Keratinocyte (primary cell): Measurements from ENCODE around the gene PPHLN1. TPM values are rescaled to one million over a fixed set of nuclear protein-coding genes. Genes with fewer than 3 reads are reported as not detected.

ENCODE experiments used
- DNase-seq: peaks from one replicate; pipeline ENCODE4 v3.0.0-alpha.2; 2011; ENCODE audit warnings: low read depth, missing footprints, low spot score
- FAIRE-seq: peaks from 2 replicates; lab custom pipeline; 2011; peaks lifted over from hg19 to GRCh38; lab: Jason Lieb, UNC
- H2AFZ ChIP-seq: 2 replicates; pipeline ENCODE4 v1.6.0; 2012; ENCODE audit warnings: low read length, control low read depth, inconsistent platforms; ENCODE audit not compliant: control insufficient read depth
- H3K27ac ChIP-seq: 2 replicates; pipeline ENCODE4 v1.5.1; 2011; ENCODE audit warnings: low read length; ENCODE audit not compliant: control insufficient read depth, insufficient read depth
- H3K27me3 ChIP-seq: 3 replicates; pipeline ENCODE4 v1.6.0; 2011; ENCODE audit warnings: low read length; ENCODE audit not compliant: control insufficient read depth, insufficient read depth; ENCODE audit errors: extremely low read depth
- H3K36me3 ChIP-seq, 2 experiments: 2 replicates in 1 of 2; 3 replicates in 1 of 2; pipeline ENCODE4 v1.5.1; 2011; ENCODE audit warnings: low read length in 2 of 2, mild to moderate bottlenecking in 1 of 2; ENCODE audit not compliant: control insufficient read depth in 2 of 2, insufficient read depth in 2 of 2; ENCODE audit errors: extremely low read depth in 1 of 2
- H3K4me1 ChIP-seq: 3 replicates; pipeline ENCODE4 v1.5.1; 2011; ENCODE audit warnings: low read length; ENCODE audit not compliant: control insufficient read depth, insufficient read depth; ENCODE audit errors: extremely low read depth
- H3K4me2 ChIP-seq: 3 replicates; pipeline ENCODE4 v1.6.0; 2011; ENCODE audit warnings: low read depth, low read length; ENCODE audit not compliant: control insufficient read depth, insufficient read depth; ENCODE audit errors: extremely low read depth
- H3K4me3 ChIP-seq, 3 experiments: fragments of 200-600 bp in 1 of 3; sonication (generic) in 1 of 3; 2 replicates in 2 of 3; 3 replicates in 1 of 3; pipeline ENCODE4 v1.5.1; 2011 to 2016; ENCODE audit warnings: low read length in 3 of 3, mild to moderate bottlenecking in 3 of 3, control low read depth in 2 of 3, inconsistent platforms in 1 of 3, low read depth in 1 of 3, mixed read lengths in 1 of 3, mixed run types in 1 of 3, moderate library complexity in 1 of 3; ENCODE audit not compliant: control insufficient read depth in 2 of 3, insufficient read depth in 2 of 3; ENCODE audit errors: extremely low read depth in 1 of 3
- H3K79me2 ChIP-seq: 2 replicates; pipeline ENCODE4 v1.6.0; 2012; ENCODE audit warnings: low read length; ENCODE audit not compliant: control insufficient read depth, insufficient read depth
- H3K9ac ChIP-seq: 3 replicates; pipeline ENCODE4 v1.6.0; 2011; ENCODE audit warnings: low read length; ENCODE audit not compliant: control insufficient read depth, insufficient read depth; ENCODE audit errors: extremely low read depth
- H3K9me1 ChIP-seq: 3 replicates; pipeline ENCODE4 v1.6.0; 2011; ENCODE audit warnings: low read length; ENCODE audit not compliant: control insufficient read depth, insufficient read depth; ENCODE audit errors: extremely low read depth
- H3K9me3 ChIP-seq: 2 replicates; pipeline ENCODE4 v1.5.1; 2012; ENCODE audit warnings: low read depth, low read length; ENCODE audit not compliant: control insufficient read depth
- H4K20me1 ChIP-seq: 3 replicates; pipeline ENCODE4 v1.6.0; 2011; ENCODE audit warnings: low read length; ENCODE audit not compliant: control insufficient read depth, insufficient read depth; ENCODE audit errors: extremely low read depth
- EZH2 ChIP-seq: IDR thresholded peaks from one replicate; pipeline ENCODE4 v1.6.1; 2012; ENCODE audit warnings: inconsistent platforms, mild to moderate bottlenecking, low read length, moderate library complexity
- dilution Hi-C: fragments of 300-500 bp; cut with MboI; formaldehyde crosslinking; loops from one replicate; pipeline ENCODE4 v1.7.0; 2020; ENCODE audit warnings: low sequenced_read_pairs; ENCODE audit not compliant: extremely low pct_ligation_motif_present
- polyA plus RNA-seq, 5 experiments: library from polyadenylated mRNA; depleted of rRNA in 3 of 5; stranded (reverse) in 3 of 5; stranded (forward) in 1 of 5; unstranded in 1 of 5; fragments of >200 nt; gene quantifications; 1 replicate in 1 of 5; 2 replicates in 3 of 5; 3 replicates in 1 of 5; pipeline versions ENCODE4 v1.2.1 to v1.2.3, GENCODE V29; 2011 to 2012; ENCODE audit warnings: missing spikeins in 2 of 5, low read depth in 1 of 5, low replicate concordance in 1 of 5
- TF ChIP-seq, protein P1 (sequence below), 3 experiments: IDR thresholded peaks in 1 of 3; conservative IDR thresholded peaks in 1 of 3; optimal IDR thresholded peaks in 1 of 3; 2 replicates in 2 of 3; 3 replicates in 1 of 3; pipeline versions ENCODE3 to v1.5.1; 2011; ENCODE audit warnings: low read length in 3 of 3, mild to moderate bottlenecking in 3 of 3, moderate library complexity in 2 of 3, control low read depth in 1 of 3, inconsistent platforms in 1 of 3; ENCODE audit not compliant: insufficient read depth in 2 of 3; ENCODE audit errors: extremely low read depth in 1 of 3

The PPHLN1 gene
- polyA plus RNA-seq, 1 donor (not counting 4 experiments of a cell fraction or from before 2014, with no cell fraction given) = 95.5 TPM

DNA sequence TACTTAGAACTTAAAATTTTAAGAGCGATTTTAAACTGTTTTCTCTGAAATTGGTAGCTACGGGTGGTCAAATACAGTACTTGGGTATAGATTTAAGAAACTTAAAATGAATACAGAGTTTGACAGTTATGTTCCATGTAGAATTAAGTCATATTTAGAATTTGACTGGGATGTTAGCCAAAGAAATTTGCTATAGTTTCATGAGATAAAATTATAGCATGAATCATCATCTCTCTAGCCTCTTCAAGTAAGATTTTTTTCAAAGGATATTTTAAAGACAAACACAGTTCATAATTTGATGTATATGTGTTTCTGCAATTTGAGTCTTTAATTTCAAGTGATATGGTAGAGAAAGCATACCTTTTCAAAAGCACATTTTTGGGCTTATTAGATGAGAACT is 41.1 kb upstream of the PPHLN1 start:
- DNase-seq (no peak), FAIRE-seq (no peak)
- no peak overlapping the region for H2AFZ ChIP-seq
- H3K4me3 ChIP-seq = no peak overlapping the region
- no peaks in the 10 kb centered on the region for H3K79me2 ChIP-seq
- no peaks in the 10 kb centered on the region for H4K20me1 ChIP-seq
- no peak overlapping the region for H3K27ac ChIP-seq
- dilution Hi-C loops = no loop called here
- no peak overlapping the region for H3K4me2 ChIP-seq
- no peaks in the 10 kb centered on the region for H3K36me3 ChIP-seq
- no peaks in the 10 kb centered on the region for H3K9me3 ChIP-seq
- no peak for TF ChIP-seq EZH2
- TF ChIP-seq, protein P1, sequence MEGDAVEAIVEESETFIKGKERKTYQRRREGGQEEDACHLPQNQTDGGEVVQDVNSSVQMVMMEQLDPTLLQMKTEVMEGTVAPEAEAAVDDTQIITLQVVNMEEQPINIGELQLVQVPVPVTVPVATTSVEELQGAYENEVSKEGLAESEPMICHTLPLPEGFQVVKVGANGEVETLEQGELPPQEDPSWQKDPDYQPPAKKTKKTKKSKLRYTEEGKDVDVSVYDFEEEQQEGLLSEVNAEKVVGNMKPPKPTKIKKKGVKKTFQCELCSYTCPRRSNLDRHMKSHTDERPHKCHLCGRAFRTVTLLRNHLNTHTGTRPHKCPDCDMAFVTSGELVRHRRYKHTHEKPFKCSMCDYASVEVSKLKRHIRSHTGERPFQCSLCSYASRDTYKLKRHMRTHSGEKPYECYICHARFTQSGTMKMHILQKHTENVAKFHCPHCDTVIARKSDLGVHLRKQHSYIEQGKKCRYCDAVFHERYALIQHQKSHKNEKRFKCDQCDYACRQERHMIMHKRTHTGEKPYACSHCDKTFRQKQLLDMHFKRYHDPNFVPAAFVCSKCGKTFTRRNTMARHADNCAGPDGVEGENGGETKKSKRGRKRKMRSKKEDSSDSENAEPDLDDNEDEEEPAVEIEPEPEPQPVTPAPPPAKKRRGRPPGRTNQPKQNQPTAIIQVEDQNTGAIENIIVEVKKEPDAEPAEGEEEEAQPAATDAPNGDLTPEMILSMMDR (optimal IDR thresholded peaks at IDR 0.05 in 1 of 3, IDR thresholded peaks at IDR 0.05 in 1 of 3, conservative IDR thresholded peaks at IDR 0.05 in 1 of 3; ENCODE audit: extremely low read depth in 1 of 3, insufficient read depth in 2 of 3, low read length in 3 of 3) = no peak
- H3K9me1 ChIP-seq = no peaks in the 10 kb centered on the region
- no peaks in the 10 kb centered on the region for H3K27me3 ChIP-seq
- no peak overlapping the region for H3K9ac ChIP-seq
- H3K4me1 ChIP-seq = no peaks in the 10 kb centered on the region

- no peak overlapping the region for H3K9ac ChIP-seq
- dilution Hi-C loops = no loop called here
- no peaks in the 10 kb centered on the region for H3K79me2 ChIP-seq
- no peak overlapping the region for H3K4me2 ChIP-seq
- no peaks in the 10 kb centered on the region for H3K4me1 ChIP-seq
- H3K27ac ChIP-seq = no peak overlapping the region
- H3K4me3 ChIP-seq = no peak overlapping the region
- DNase-seq (no peak), FAIRE-seq (no peak)
- H2AFZ ChIP-seq = no peak overlapping the region
- H3K27me3 ChIP-seq = no peaks in the 10 kb centered on the region
- H3K36me3 ChIP-seq = no peaks in the 10 kb centered on the region
- TF ChIP-seq, protein P1 (optimal IDR thresholded peaks at IDR 0.05 in 1 of 3, IDR thresholded peaks at IDR 0.05 in 1 of 3, conservative IDR thresholded peaks at IDR 0.05 in 1 of 3; ENCODE audit: extremely low read depth in 1 of 3, insufficient read depth in 2 of 3, low read length in 3 of 3) = no peak
- no peak for TF ChIP-seq EZH2
- no peaks in the 10 kb centered on the region for H4K20me1 ChIP-seq
- no peaks in the 10 kb centered on the region for H3K9me3 ChIP-seq
- H3K9me1 ChIP-seq = no peaks in the 10 kb centered on the region
Measured at GRCh38 chr12:42285431-42285830, 40.5 kb upstream of the PPHLN1 start.
